ENCODE results near the gene ATP5F1E.

ATP5F1E gene

GRCh38 chr20:58994390-58995159 lies 37.6 kb downstream of the ATP5F1E start:
- Histone ChIP-seq H3K27me3 (replicated peaks; ENCODE audit: control insufficient read depth, insufficient read depth, low read length) (no peaks in the 10 kb centered on the region), H3K4me3 (ENCODE audit: low read length) (no peak overlapping the region), H3K9me3 (ENCODE audit: control insufficient read depth, low read length) (no peaks in the 10 kb centered on the region), H3K9ac (ENCODE audit: low read length) (no peak overlapping the region), H3K4me1 (ENCODE audit: control insufficient read depth, insufficient read depth, low read length) (no peaks in the 10 kb centered on the region), H3K36me3 (ENCODE audit: control insufficient read depth, insufficient read depth, low read length, severe bottlenecking) (peaks cover 90% of the 10 kb centered on the region)
- DNase-seq (ENCODE audit: low read depth) = no peak

- Histone ChIP-seq H3K27me3 (replicated peaks; ENCODE audit: control insufficient read depth, insufficient read depth, low read length) (no peaks in the 10 kb centered on the region), H3K4me3 (ENCODE audit: low read length) (no peak overlapping the region), H3K9ac (ENCODE audit: low read length) (no peak overlapping the region), H3K36me3 (ENCODE audit: control insufficient read depth, insufficient read depth, low read length, severe bottlenecking) (peaks cover 94% of the 10 kb centered on the region), H3K4me1 (ENCODE audit: control insufficient read depth, insufficient read depth, low read length) (no peaks in the 10 kb centered on the region), H3K9me3 (ENCODE audit: control insufficient read depth, low read length) (no peaks in the 10 kb centered on the region)
- DNase-seq (ENCODE audit: low read depth) = no peak
These were observed 38.5 kb downstream of the ATP5F1E start for GRCh38 chr20:58993332-58994248.

DNA sequence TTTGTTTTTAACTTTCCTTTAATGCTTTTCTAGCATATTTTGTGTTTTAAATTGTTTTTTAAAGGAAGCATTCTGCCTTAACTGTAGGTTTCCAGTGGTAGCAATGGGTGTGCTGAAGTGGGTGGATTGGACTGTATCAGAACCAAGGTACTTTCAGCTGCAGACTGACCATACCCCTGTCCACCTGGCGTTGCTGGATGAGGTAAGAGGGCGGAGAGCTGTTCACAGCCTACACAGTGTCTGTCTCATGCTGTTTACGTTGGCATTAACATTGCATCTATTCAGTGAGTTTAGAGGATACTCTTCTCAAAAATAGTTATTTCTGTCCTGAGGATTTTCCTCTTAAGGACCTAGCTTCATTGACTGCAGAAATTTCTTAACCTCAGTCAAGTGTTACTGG lies 39.2 kb downstream of the ATP5F1E start:
- Histone ChIP-seq H3K4me3 (ENCODE audit: low read length) (no peak overlapping the region), H3K9me3 (ENCODE audit: control insufficient read depth, low read length) (no peaks in the 10 kb centered on the region), H3K4me1 (ENCODE audit: control insufficient read depth, insufficient read depth, low read length) (no peaks in the 10 kb centered on the region), H3K27me3 (replicated peaks; ENCODE audit: control insufficient read depth, insufficient read depth, low read length) (no peaks in the 10 kb centered on the region), H3K9ac (ENCODE audit: low read length) (no peak overlapping the region), H3K36me3 (ENCODE audit: control insufficient read depth, insufficient read depth, low read length, severe bottlenecking) (peaks cover 99% of the 10 kb centered on the region)
- no peak for DNase-seq (ENCODE audit: low read depth)

GRCh38 chr20:58991715-58992114 lies 40.4 kb downstream of the ATP5F1E start:
- H3K9me3 ChIP-seq (ENCODE audit: control insufficient read depth, low read length) = no peaks in the 10 kb centered on the region
- no peaks in the 10 kb centered on the region for H3K4me1 ChIP-seq (ENCODE audit: control insufficient read depth, insufficient read depth, low read length)
- H3K27me3 ChIP-seq (replicated peaks; ENCODE audit: control insufficient read depth, insufficient read depth, low read length) = no peaks in the 10 kb centered on the region
- no peak for DNase-seq (ENCODE audit: low read depth)
- H3K9ac ChIP-seq (ENCODE audit: low read length) = no peak overlapping the region
- H3K4me3 ChIP-seq (ENCODE audit: low read length) = no peak overlapping the region
- H3K36me3 ChIP-seq (ENCODE audit: control insufficient read depth, insufficient read depth, low read length, severe bottlenecking) = peaks cover 99% of the 10 kb centered on the region

DNA sequence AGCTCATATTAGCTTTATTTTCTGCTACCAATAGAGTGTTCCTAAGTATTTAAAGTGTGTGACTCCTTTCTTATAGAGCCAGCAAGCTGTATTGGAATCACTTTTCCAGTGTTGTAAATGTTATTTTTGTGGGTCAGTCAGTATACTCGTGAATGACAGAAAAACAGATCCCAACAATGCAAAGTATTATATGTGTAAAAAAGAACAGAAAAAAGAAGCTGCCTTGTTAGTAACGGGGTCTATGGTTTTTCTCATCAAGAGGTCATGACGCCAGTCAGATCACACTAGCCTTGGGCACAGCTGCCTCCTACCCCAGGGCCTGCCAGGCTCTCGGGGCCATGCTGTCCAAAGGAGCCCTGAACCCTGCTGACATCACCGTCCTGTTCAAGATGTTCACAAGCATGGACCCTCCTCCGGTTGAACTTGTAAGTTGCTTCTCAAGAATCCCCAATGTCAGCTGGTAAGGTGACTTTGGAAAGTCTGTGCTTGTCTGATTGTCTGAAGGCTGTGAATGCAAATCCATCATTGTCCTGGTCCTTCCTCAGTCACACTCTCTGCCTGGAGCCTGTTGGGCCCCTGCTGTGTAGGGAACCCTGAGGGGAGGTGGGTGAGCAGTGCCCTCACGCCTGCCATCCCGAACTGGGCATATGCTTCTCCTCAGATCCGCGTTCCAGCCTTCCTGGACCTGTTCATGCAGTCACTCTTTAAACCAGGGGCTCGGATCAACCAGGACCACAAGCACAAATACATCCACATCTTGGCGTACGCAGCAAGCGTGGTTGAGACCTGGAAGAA lies 41.3 kb downstream of the ATP5F1E start:
- Histone ChIP-seq H3K36me3 (ENCODE audit: control insufficient read depth, insufficient read depth, low read length, severe bottlenecking) (peaks cover 95% of the 10 kb centered on the region), H3K4me3 (ENCODE audit: low read length) (no peak overlapping the region), H3K27me3 (replicated peaks; ENCODE audit: control insufficient read depth, insufficient read depth, low read length) (no peaks in the 10 kb centered on the region), H3K4me1 (ENCODE audit: control insufficient read depth, insufficient read depth, low read length) (peaks cover 2% of the 10 kb centered on the region), H3K9ac (ENCODE audit: low read length) (no peak overlapping the region), H3K9me3 (ENCODE audit: control insufficient read depth, low read length) (no peaks in the 10 kb centered on the region)
- DNase-seq (ENCODE audit: low read depth) = no peak

DNA sequence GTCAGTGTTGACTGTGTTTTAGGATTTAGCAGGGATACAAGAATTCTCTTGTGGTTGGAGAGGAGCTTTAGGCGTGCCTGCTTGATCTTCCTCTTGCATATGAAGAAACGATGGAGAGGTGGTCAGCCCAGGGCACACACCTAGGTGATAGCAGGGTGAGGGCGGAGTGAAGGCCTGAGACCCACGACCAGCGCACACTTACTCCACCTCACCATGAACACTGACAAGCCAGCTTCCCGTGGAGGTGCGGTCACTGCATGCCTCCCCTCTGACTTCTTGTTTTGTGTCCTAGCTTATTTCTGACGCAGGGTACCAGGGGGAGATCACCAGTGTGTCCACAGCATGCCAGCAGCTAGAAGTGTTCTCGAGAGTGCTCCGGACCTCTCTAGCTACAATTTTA lies 42.9 kb downstream of the ATP5F1E start:
- H3K27me3 ChIP-seq (replicated peaks; ENCODE audit: control insufficient read depth, insufficient read depth, low read length) = no peaks in the 10 kb centered on the region
- no peak overlapping the region for H3K4me3 ChIP-seq (ENCODE audit: low read length)
- no peak for DNase-seq (ENCODE audit: low read depth)
- H3K4me1 ChIP-seq (ENCODE audit: control insufficient read depth, insufficient read depth, low read length) = peaks cover 15% of the 10 kb centered on the region
- H3K36me3 ChIP-seq (ENCODE audit: control insufficient read depth, insufficient read depth, low read length, severe bottlenecking) = peaks cover 79% of the 10 kb centered on the region
- no peak overlapping the region for H3K9ac ChIP-seq (ENCODE audit: low read length)
- H3K9me3 ChIP-seq (ENCODE audit: control insufficient read depth, low read length) = no peaks in the 10 kb centered on the region

- no peaks in the 10 kb centered on the region for H3K9me3 ChIP-seq (ENCODE audit: control insufficient read depth, low read length)
- H3K36me3 ChIP-seq (ENCODE audit: control insufficient read depth, insufficient read depth, low read length, severe bottlenecking) = peaks cover 72% of the 10 kb centered on the region
- peaks cover 22% of the 10 kb centered on the region for H3K4me1 ChIP-seq (ENCODE audit: control insufficient read depth, insufficient read depth, low read length)
- no peak for DNase-seq (ENCODE audit: low read depth)
- no peaks in the 10 kb centered on the region for H3K27me3 ChIP-seq (replicated peaks; ENCODE audit: control insufficient read depth, insufficient read depth, low read length)
- no peak overlapping the region for H3K9ac ChIP-seq (ENCODE audit: low read length)
- H3K4me3 ChIP-seq (ENCODE audit: low read length) = no peak overlapping the region
These were observed 43.6 kb downstream of the ATP5F1E start for GRCh38 chr20:58988565-58988882.

DNA sequence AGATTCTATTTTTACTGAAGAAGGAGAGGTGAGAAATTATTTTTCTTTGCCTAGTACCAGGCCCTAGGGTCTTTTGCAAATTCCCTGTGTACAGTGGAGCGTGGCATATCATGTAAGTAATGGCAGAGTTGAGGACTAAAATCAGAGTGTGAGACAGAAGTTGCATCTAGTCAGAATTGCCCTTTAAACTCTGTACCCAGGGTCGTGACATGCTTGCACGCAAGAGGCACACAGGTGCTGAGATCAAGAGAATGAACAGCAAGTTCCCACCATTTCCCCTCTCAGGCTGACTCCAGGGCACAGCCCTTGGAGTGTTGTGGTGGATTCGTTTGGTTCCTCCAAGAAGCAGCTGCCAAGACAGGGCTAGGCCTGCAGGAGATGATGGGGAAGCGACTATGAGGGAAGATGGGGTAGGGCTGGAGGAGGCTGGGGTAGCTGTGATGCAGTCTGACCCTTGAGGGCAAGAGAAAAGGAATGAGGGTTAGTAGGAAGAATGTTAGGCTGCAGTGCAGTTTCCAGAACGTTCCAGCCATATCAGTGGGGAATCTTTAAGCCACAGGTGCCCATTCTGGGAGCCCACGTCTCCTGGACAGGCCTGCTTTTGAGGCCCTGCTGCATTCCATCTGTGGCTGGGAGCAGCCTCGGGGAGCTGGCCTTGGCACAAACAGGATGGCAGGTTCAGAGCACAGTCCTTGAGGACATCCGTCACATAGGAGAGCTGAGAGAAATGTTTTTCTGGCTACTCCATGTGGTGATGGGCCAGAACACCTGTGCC lies 44.2 kb downstream of the ATP5F1E start:
- H3K36me3 ChIP-seq (ENCODE audit: control insufficient read depth, insufficient read depth, low read length, severe bottlenecking) = peaks cover 67% of the 10 kb centered on the region
- no peaks in the 10 kb centered on the region for H3K9me3 ChIP-seq (ENCODE audit: control insufficient read depth, low read length)
- no peak overlapping the region for H3K9ac ChIP-seq (ENCODE audit: low read length)
- no peak overlapping the region for H3K4me3 ChIP-seq (ENCODE audit: low read length)
- peaks cover 22% of the 10 kb centered on the region for H3K4me1 ChIP-seq (ENCODE audit: control insufficient read depth, insufficient read depth, low read length)
- H3K27me3 ChIP-seq (replicated peaks; ENCODE audit: control insufficient read depth, insufficient read depth, low read length) = no peaks in the 10 kb centered on the region
- DNase-seq (ENCODE audit: low read depth) = no peak

GRCh38 chr20:58986968-58987517 lies 45.1 kb downstream of the ATP5F1E start:
- Histone ChIP-seq H3K4me1 (ENCODE audit: control insufficient read depth, insufficient read depth, low read length) (peaks cover 30% of the 10 kb centered on the region), H3K9me3 (ENCODE audit: control insufficient read depth, low read length) (no peaks in the 10 kb centered on the region), H3K4me3 (ENCODE audit: low read length) (no peak overlapping the region), H3K27me3 (replicated peaks; ENCODE audit: control insufficient read depth, insufficient read depth, low read length) (no peaks in the 10 kb centered on the region), H3K9ac (ENCODE audit: low read length) (no peak overlapping the region), H3K36me3 (ENCODE audit: control insufficient read depth, insufficient read depth, low read length, severe bottlenecking) (peaks cover 57% of the 10 kb centered on the region)
- DNase-seq (ENCODE audit: low read depth) = no peak

GRCh38 chr20:58986286-58986967 lies 45.7 kb downstream of the ATP5F1E start:
- peaks cover 51% of the 10 kb centered on the region for H3K36me3 ChIP-seq (ENCODE audit: control insufficient read depth, insufficient read depth, low read length, severe bottlenecking)
- H3K27me3 ChIP-seq (replicated peaks; ENCODE audit: control insufficient read depth, insufficient read depth, low read length) = no peaks in the 10 kb centered on the region
- H3K9me3 ChIP-seq (ENCODE audit: control insufficient read depth, low read length) = no peaks in the 10 kb centered on the region
- no peak overlapping the region for H3K4me3 ChIP-seq (ENCODE audit: low read length)
- H3K9ac ChIP-seq (ENCODE audit: low read length) = no peak overlapping the region
- no peak for DNase-seq (ENCODE audit: low read depth)
- peaks cover 30% of the 10 kb centered on the region for H3K4me1 ChIP-seq (ENCODE audit: control insufficient read depth, insufficient read depth, low read length)

All from adipocyte (in vitro differentiated cells).